Measurements from ENCODE around the gene TMEM53.
A peak's percentile ranks its signal among the peaks of the same experiment; 100 is the strongest.

GRCh38 chr1:44714944-44715571, 40.8 kb upstream of the TMEM53 start:
- TF ChIP-seq CTCF (IDR thresholded peaks at IDR 0.05; ENCODE audit: insufficient read depth, low read length, poor library complexity, severe bottlenecking): peak; percentile 81
- no peak for TF ChIP-seq EZH2phosphoT487 (conservative IDR thresholded peaks at IDR 0.05; ENCODE audit: low read length)

Data from SU-DHL-6 (cell line).